ENCODE data around the gene MAGEB10. TPM values are rescaled to one million over a fixed set of nuclear protein-coding genes. Genes with fewer than 3 reads are reported as not detected.

The MAGEB10 gene
- polyA plus RNA-seq, 3 donors: not detected

- no peaks in the 10 kb centered on the region for H3K27me3 ChIP-seq (ENCODE audit: control insufficient read depth in 2 of 2, insufficient read depth in 2 of 2, low read length in 2 of 2)
- H3K9ac ChIP-seq (ENCODE audit: insufficient read depth, low read length, poor library complexity, severe bottlenecking): no peak overlapping the region
- H3K9me3 Mint-ChIP-seq: peaks cover 0 to 2% (median 0%) of the 10 kb centered on the region in 7 donors
- TF ChIP-seq CTCF (IDR thresholded peaks at IDR 0.05): no peak
- H3K9me3 ChIP-seq (replicated peaks in 1 of 2; ENCODE audit: control insufficient read depth in 1 of 2, insufficient read depth in 1 of 2, low read length in 2 of 2): no peaks in the 10 kb centered on the region
- no peaks in the 10 kb centered on the region for H3K4me1 ChIP-seq (ENCODE audit: control insufficient read depth in 1 of 2, insufficient read depth in 2 of 2, low read length in 2 of 2)
- no peak overlapping the region for H2AFZ ChIP-seq (ENCODE audit: insufficient read depth, low read depth, low read length, poor library complexity, severe bottlenecking)
- no peaks in the 10 kb centered on the region for H3K36me3 Mint-ChIP-seq
- no peak for DNase-seq
- H3K27ac Mint-ChIP-seq: no peak overlapping the region
- H3K4me3 Mint-ChIP-seq: no peak overlapping the region
- no peak overlapping the region for H3K4me3 ChIP-seq (replicated peaks in 1 of 3; ENCODE audit: low read depth in 2 of 3, low read length in 3 of 3)
- no peak overlapping the region for H3K4me2 ChIP-seq (replicated peaks; ENCODE audit: extremely low read depth, low read length, poor library complexity, severe bottlenecking)
- no peaks in the 10 kb centered on the region for H3K27me3 Mint-ChIP-seq (ENCODE audit: low read depth in 3 of 3)
- H3K79me2 ChIP-seq (ENCODE audit: insufficient read depth, low read length): no peaks in the 10 kb centered on the region
- H3K27ac ChIP-seq (ENCODE audit: low read depth in 1 of 2, low read length in 2 of 2): no peak overlapping the region
- H3K4me1 Mint-ChIP-seq: no peaks in the 10 kb centered on the region
- H4K20me1 ChIP-seq (ENCODE audit: insufficient read depth, low read length): no peaks in the 10 kb centered on the region
- H3K36me3 ChIP-seq (replicated peaks in 1 of 2; ENCODE audit: control insufficient read depth in 1 of 2, insufficient read depth in 2 of 2, low read length in 2 of 2): no peaks in the 10 kb centered on the region
- intact Hi-C loops (cut with micrococcal nuclease): no loop called here
Measured at GRCh38 chrX:27767387-27767786, 40.4 kb upstream of the MAGEB10 start.

GRCh38 chrX:27775984-27776383 lies 31.8 kb upstream of the MAGEB10 start:
- Histone ChIP-seq H2AFZ (ENCODE audit: insufficient read depth, low read depth, low read length, poor library complexity, severe bottlenecking) (no peak overlapping the region), H3K4me1 (ENCODE audit: control insufficient read depth in 1 of 2, insufficient read depth in 2 of 2, low read length in 2 of 2) (no peaks in the 10 kb centered on the region), H3K27ac (ENCODE audit: low read depth in 1 of 2, low read length in 2 of 2) (no peak overlapping the region), H4K20me1 (ENCODE audit: insufficient read depth, low read length) (no peaks in the 10 kb centered on the region), H3K79me2 (ENCODE audit: insufficient read depth, low read length) (no peaks in the 10 kb centered on the region), H3K9me3 (replicated peaks in 1 of 2; ENCODE audit: control insufficient read depth in 1 of 2, insufficient read depth in 1 of 2, low read length in 2 of 2) (no peaks in the 10 kb centered on the region), H3K4me3 (replicated peaks in 1 of 3; ENCODE audit: low read depth in 2 of 3, low read length in 3 of 3) (no peak overlapping the region), H3K36me3 (replicated peaks in 1 of 2; ENCODE audit: control insufficient read depth in 1 of 2, insufficient read depth in 2 of 2, low read length in 2 of 2) (no peaks in the 10 kb centered on the region), H3K27me3 (ENCODE audit: control insufficient read depth in 2 of 2, insufficient read depth in 2 of 2, low read length in 2 of 2) (no peaks in the 10 kb centered on the region), H3K4me2 (replicated peaks; ENCODE audit: extremely low read depth, low read length, poor library complexity, severe bottlenecking) (no peak overlapping the region), H3K9ac (ENCODE audit: insufficient read depth, low read length, poor library complexity, severe bottlenecking) (no peak overlapping the region)
- peaks cover 0 to 2% (median 0%) of the 10 kb centered on the region in 7 donors for H3K9me3 Mint-ChIP-seq
- H3K4me1 Mint-ChIP-seq: no peaks in the 10 kb centered on the region
- H3K36me3 Mint-ChIP-seq: no peaks in the 10 kb centered on the region
- TF ChIP-seq CTCF (IDR thresholded peaks at IDR 0.05): no peak
- no CpG with 5 or more reads among the region's 2 CpGs for WGBS (ENCODE audit: insufficient coverage)
- H3K4me3 Mint-ChIP-seq: no peak overlapping the region
- no peak for DNase-seq
- H3K27me3 Mint-ChIP-seq (ENCODE audit: low read depth in 3 of 3): no peaks in the 10 kb centered on the region
- intact Hi-C loops (cut with micrococcal nuclease): no loop called here
- no peak overlapping the region for H3K27ac Mint-ChIP-seq
